OCI-LY7 (cell line): ENCODE measurements around the gene NUS1. TPM values are rescaled to one million over a fixed set of nuclear protein-coding genes. Genes with fewer than 3 reads are reported as not detected.

Source experiments
- Bru-seq: library from RNA; stranded (reverse); fragments of 400-500 nt; gene quantifications from one replicate; lab custom pipeline; 2021; lab: Mats Ljungman, UMichigan
- BruChase-seq, 2 experiments: library from RNA; stranded (reverse); fragments of 400-500 nt; gene quantifications; one replicate each; lab custom pipeline; 2021; lab: Mats Ljungman, UMichigan
- BruUV-seq: library from RNA; stranded (reverse); fragments of 400-500 nt; replicated peaks from 2 replicates; lab custom pipeline; 2021; lab: Mats Ljungman, UMichigan
- CTCF ChIA-PET: fragments of 300-600 bp; sonication (Branson Sonifier 250); formaldehyde crosslinking; loops from one replicate; lab custom pipeline; 2022; ENCODE audit warnings: antibody characterized with exemption; ENCODE audit not compliant: unreplicated experiment; lab: Charles Lee
- POLR2A ChIA-PET: fragments of 300-600 bp; sonication (Branson Sonifier 250); formaldehyde crosslinking; loops from one replicate; lab custom pipeline; 2022; ENCODE audit warnings: antibody characterized with exemption; lab: Charles Lee
- DNase-seq: peaks from one replicate; pipeline ENCODE4 v3.0.0-alpha.2; 2015; ENCODE audit warnings: low spot score
- H2AFZ ChIP-seq: fragments of 200-600 bp; sonication (generic), shearing (Covaris generic); 2 replicates; pipeline ENCODE4 v1.6.1; 2014; ENCODE audit warnings: mild to moderate bottlenecking, antibody characterized with exemption, low read length, moderate library complexity
- H3K27ac ChIP-seq: fragments of 200-600 bp; sonication (generic); 2 replicates; pipeline ENCODE4 v1.5.1; 2014; ENCODE audit warnings: mixed run types, low read depth, mild to moderate bottlenecking, moderate library complexity, low read length, inconsistent platforms; ENCODE audit not compliant: poor library complexity, severe bottlenecking
- H3K36me3 ChIP-seq: fragments of 200-600 bp; sonication (generic); 2 replicates; pipeline ENCODE4 v1.6.1; 2014; ENCODE audit warnings: mild to moderate bottlenecking, antibody characterized with exemption, low read length, moderate library complexity, mixed read lengths; ENCODE audit not compliant: insufficient read depth
- H3K4me1 ChIP-seq: fragments of 200-600 bp; sonication (generic); 2 replicates; pipeline ENCODE4 v1.5.1; 2014; ENCODE audit warnings: mild to moderate bottlenecking, low read length; ENCODE audit not compliant: insufficient read depth, poor library complexity, severe bottlenecking
- H3K4me2 ChIP-seq: fragments of 200-600 bp; sonication (generic); 2 replicates; pipeline ENCODE4 v1.6.1; 2014; ENCODE audit warnings: mild to moderate bottlenecking, low read length
- H3K4me3 ChIP-seq: fragments of 200-600 bp; sonication (generic); 2 replicates; pipeline ENCODE4 v1.5.1; 2014; ENCODE audit warnings: mild to moderate bottlenecking, low read depth, low read length; ENCODE audit not compliant: poor library complexity, severe bottlenecking
- H3K79me2 ChIP-seq: fragments of 200-600 bp; sonication (generic); 2 replicates; pipeline ENCODE4 v1.6.1; 2016; ENCODE audit warnings: low read depth, mild to moderate bottlenecking, low read length, moderate library complexity, mixed read lengths; ENCODE audit not compliant: insufficient read depth
- H3K9me2 ChIP-seq: fragments of 200-600 bp; sonication (generic); 2 replicates; pipeline ENCODE4 v1.6.1; 2016; ENCODE audit warnings: mild to moderate bottlenecking, low read length, mixed read lengths; ENCODE audit not compliant: insufficient read depth
- H3K9me3 ChIP-seq: fragments of 200-600 bp; sonication (generic); 2 replicates; pipeline ENCODE4 v1.6.1; 2014; ENCODE audit warnings: mild to moderate bottlenecking, mixed run types, low read length, mixed read lengths
- H4K20me1 ChIP-seq: fragments of 200-600 bp; sonication (generic); 2 replicates; pipeline ENCODE4 v1.6.1; 2014; ENCODE audit warnings: mild to moderate bottlenecking, antibody characterized with exemption, low read length, moderate library complexity, mixed read lengths; ENCODE audit not compliant: insufficient read depth
- CTCF ChIP-seq: fragments of 200-600 bp; sonication (generic); conservative IDR thresholded peaks from 2 replicates; pipeline ENCODE4 v1.5.1; 2014; ENCODE audit warnings: mild to moderate bottlenecking, antibody characterized with exemption, low read length, moderate library complexity, mixed read lengths
- EZH2phosphoT487 ChIP-seq: fragments of 200-600 bp; sonication (generic); IDR thresholded peaks from 2 replicates; pipeline ENCODE4 v1.6.1; 2018; ENCODE audit warnings: low read depth, borderline replicate concordance, mild to moderate bottlenecking, mixed run types, antibody characterized with exemption, low read length, moderate library complexity, mixed read lengths
- intact Hi-C: fragments of 100-400 bp; cut with micrococcal nuclease; formaldehyde crosslinking; loops from one replicate; pipeline ENCODE4 v1.10.0; 2022; ENCODE audit not compliant: unreplicated experiment
- long read RNA-seq: library from polyadenylated mRNA; stranded (forward); transcript quantifications from one replicate; pipeline ENCODE4 v2.0.0, GENCODE V29; 2022
- total RNA-seq, 2 experiments: library from RNA; depleted of rRNA in 1 of 2; stranded (reverse); fragments of >200 nt in 1 of 2; shearing (Covaris generic) in 1 of 2; gene quantifications; 2 replicates each; pipeline ENCODE4 v1.2.3, GENCODE V29; 2014 to 2022

The NUS1 gene
- total RNA-seq (2014; rRNA removed; shearing (Covaris generic)) (8.9 and 9.8 TPM in 2 replicates), total RNA-seq (2022) (34.0 and 35.7 TPM in 2 replicates), Bru-seq, nascent RNA (percentile 94 among the genes with signal in this experiment), BruChase-seq, experiment 1, labeled RNA remaining after a 6-hour chase (percentile 84 among the genes with signal in this experiment), BruChase-seq, experiment 2, labeled RNA remaining after a 2-hour chase (percentile 93 among the genes with signal in this experiment)
- long read RNA-seq, full-length matches to known transcripts, result 15 of 36 reads
- long read RNA-seq, partial matches to known transcripts, result 16 of 36 reads
- long read RNA-seq, other reads (novel, unspliced or antisense), result 5 of 36 reads

GRCh38 chr6:117674991-117675657 is at the start of gene NUS1:
Gene NUS1 (plus strand): TSS chr6:117675469. CDS start chr6:117675671, 202 bp downstream.
- CTCF ChIA-PET, result no interaction called here
- Histone ChIP-seq H3K4me1 (peaks cover 19% of the 10 kb centered on the region), H4K20me1 (peaks cover 14% of the 10 kb centered on the region), H2AFZ (peak within 1 kb of the TSS; percentile 99), H3K27ac (no peak within 1 kb of the TSS), H3K36me3 (peaks cover 34% of the 10 kb centered on the region), H3K4me2 (peak within 1 kb of the TSS; percentile 91), H3K9me3 (peaks cover 19% of the 10 kb centered on the region), H3K9me2 (no peaks in the 10 kb centered on the region), H3K4me3 (peak within 1 kb of the TSS; percentile 81), H3K79me2 (peaks cover 44% of the 10 kb centered on the region)
- POLR2A ChIA-PET, result interaction anchor here (0.6 to 0.7 kb wide), 2 partner anchors 52 to 1424 kb away, joined by 5 to 6 read pairs; no protein-coding TSS in a partner anchor
- peak; percentile 97 for DNase-seq
- TF ChIP-seq EZH2phosphoT487 (no peak), CTCF (peak; percentile 82)
- intact Hi-C loops, result loop anchor here (2.0 to 5.0 kb wide), 2 partner anchors 72 to 1103 kb away; partner anchors contain the start of genes GOPC and RWDD1
- no TSS peak for BruUV-seq

GRCh38 chr6:117627533-117627932 is 47.7 kb upstream of the NUS1 start:
- intact Hi-C loops, result no loop called here
- no peaks in the 10 kb centered on the region for H3K36me3 ChIP-seq
- H3K4me2 ChIP-seq, result no peak overlapping the region
- no peaks in the 10 kb centered on the region for H3K4me1 ChIP-seq
- H3K9me3 ChIP-seq, result peaks cover 44% of the 10 kb centered on the region
- TF ChIP-seq CTCF (no peak), EZH2phosphoT487 (no peak)
- H2AFZ ChIP-seq, result no peak overlapping the region
- DNase-seq, result peak; percentile 7
- no peak overlapping the region for H3K27ac ChIP-seq
- H3K4me3 ChIP-seq, result no peak overlapping the region
- no TSS peak for BruUV-seq
- CTCF ChIA-PET, result no interaction called here
- no peaks in the 10 kb centered on the region; the same call in 1 of the 2 replicates for H3K9me2 ChIP-seq
- H4K20me1 ChIP-seq, result no peaks in the 10 kb centered on the region
- no peaks in the 10 kb centered on the region for H3K79me2 ChIP-seq
- POLR2A ChIA-PET, result no interaction called here
